GM18511 (cell line): ENCODE results near the gene SWAP70.
"Not testable (repeated sequence)": the region's sequence is repeated elsewhere in the genome, so short reads cannot be mapped to it uniquely, and the experiment has no call there.

Source experiments
- ATAC-seq: cut with Tn5 transposase; IDR thresholded peaks from one replicate; pipeline ENCODE4 v1.9.1; 2021; ENCODE audit warnings: mild to moderate bottlenecking, moderate library complexity; ENCODE audit not compliant: unreplicated experiment

Gene SWAP70

GRCh38 chr11:9663699-9664275, at the start of gene SWAP70:
Gene SWAP70, plus strand, starts transcription at chr11:9664077. Its CDS starts 103 bp downstream, at chr11:9664180.
- ATAC-seq, result peak; percentile 86

GRCh38 chr11:9615031-9615451, 48.8 kb upstream of the SWAP70 start:
- peak; percentile 46 for ATAC-seq

GRCh38 chr11:9616042-9616675, 47.7 kb upstream of the SWAP70 start:
- ATAC-seq, result no peak

- no peak for ATAC-seq
Measured at GRCh38 chr11:9616858-9617257, 47.0 kb upstream of the SWAP70 start.

- ATAC-seq, result no peak
Measured at GRCh38 chr11:9617940-9618339, 45.9 kb upstream of the SWAP70 start.

GRCh38 chr11:9619004-9619403, 44.9 kb upstream of the SWAP70 start:
- no peak for ATAC-seq

GRCh38 chr11:9619971-9620370, 43.9 kb upstream of the SWAP70 start:
- no peak for ATAC-seq

GRCh38 chr11:9622353-9622752, 41.5 kb upstream of the SWAP70 start:
- ATAC-seq, result not testable (repeated sequence)

GRCh38 chr11:9623053-9623452, 40.8 kb upstream of the SWAP70 start:
- not testable (repeated sequence) for ATAC-seq

GRCh38 chr11:9624448-9624847, 39.4 kb upstream of the SWAP70 start:
- ATAC-seq, result no peak

GRCh38 chr11:9625162-9625561, 38.7 kb upstream of the SWAP70 start:
- ATAC-seq, result no peak

GRCh38 chr11:9625728-9626127, 38.1 kb upstream of the SWAP70 start:
- no peak for ATAC-seq

GRCh38 chr11:9626496-9627394, 37.1 kb upstream of the SWAP70 start:
- peak; percentile 59 for ATAC-seq

- ATAC-seq, result peak; percentile 82
Measured at GRCh38 chr11:9629064-9629463, 34.8 kb upstream of the SWAP70 start.

GRCh38 chr11:9633679-9634078, 30.2 kb upstream of the SWAP70 start:
- ATAC-seq, result no peak

- ATAC-seq, result no peak
Measured at GRCh38 chr11:9636691-9637090, 27.2 kb upstream of the SWAP70 start.

- no peak for ATAC-seq
Measured at GRCh38 chr11:9639099-9639498, 24.8 kb upstream of the SWAP70 start.

- ATAC-seq, result peak; percentile 52
Measured at GRCh38 chr11:9639985-9640384, 23.9 kb upstream of the SWAP70 start.

GRCh38 chr11:9642894-9643293, 21.0 kb upstream of the SWAP70 start:
- ATAC-seq, result no peak

GRCh38 chr11:9643751-9644150, 20.1 kb upstream of the SWAP70 start:
- peak; percentile 84 for ATAC-seq

- ATAC-seq, result no peak
Measured at GRCh38 chr11:9645881-9646280, 18.0 kb upstream of the SWAP70 start.

GRCh38 chr11:9646324-9646723, 17.6 kb upstream of the SWAP70 start:
- ATAC-seq, result no peak
